OCI-LY1 (cell line): ENCODE results near the gene GIMAP4.

Experiments
- H2AFZ ChIP-seq: fragments of 200-600 bp; sonication (generic), shearing (Covaris generic); 2 replicates; pipeline ENCODE4 v1.6.0; 2014; ENCODE audit warnings: antibody characterized with exemption, mild to moderate bottlenecking, low read length
- H3F3A ChIP-seq: fragments of 200-600 bp; sonication (generic), shearing (Covaris generic); 2 replicates; pipeline ENCODE4 v1.6.0; 2014; ENCODE audit warnings: mild to moderate bottlenecking, antibody characterized with exemption, low read length, moderate library complexity; ENCODE audit not compliant: insufficient read depth
- H3K27ac ChIP-seq: fragments of 200-600 bp; sonication (generic); 2 replicates; pipeline ENCODE4 v1.5.1; 2014; ENCODE audit warnings: low read length, mixed run types, mild to moderate bottlenecking, low read depth; ENCODE audit not compliant: poor library complexity, severe bottlenecking
- H3K27me3 ChIP-seq: fragments of 200-600 bp; sonication (generic); 2 replicates; pipeline ENCODE4 v1.6.0; 2014; ENCODE audit warnings: antibody characterized with exemption, mild to moderate bottlenecking, low read length, moderate library complexity; ENCODE audit not compliant: insufficient read depth
- H3K36me3 ChIP-seq: fragments of 200-600 bp; sonication (generic); 2 replicates; pipeline ENCODE4 v1.6.1; 2014; ENCODE audit warnings: mild to moderate bottlenecking, antibody characterized with exemption, low read length, moderate library complexity, mixed read lengths; ENCODE audit not compliant: insufficient read depth
- H3K4me1 ChIP-seq: fragments of 200-600 bp; sonication (generic); 2 replicates; pipeline ENCODE4 v1.5.1; 2014; ENCODE audit warnings: mild to moderate bottlenecking, low read length, moderate library complexity; ENCODE audit not compliant: insufficient read depth, severe bottlenecking
- H3K4me2 ChIP-seq: fragments of 200-600 bp; sonication (generic), shearing (Covaris generic); 2 replicates; pipeline ENCODE4 v1.6.1; 2014; ENCODE audit warnings: low read length
- H3K4me3 ChIP-seq: fragments of 200-600 bp; sonication (generic); 2 replicates; pipeline ENCODE4 v1.5.1; 2014; ENCODE audit warnings: low read length, low read depth, mild to moderate bottlenecking, mixed read lengths; ENCODE audit not compliant: poor library complexity, severe bottlenecking
- H3K79me2 ChIP-seq: fragments of 200-600 bp; shearing (Covaris generic); 2 replicates; pipeline ENCODE4 v1.6.1; 2016; ENCODE audit warnings: mixed run types, low read length, mixed read lengths; ENCODE audit not compliant: insufficient read depth
- H3K9ac ChIP-seq: fragments of 200-600 bp; sonication (generic), shearing (Covaris generic); 2 replicates; pipeline ENCODE4 v1.6.1; 2014; ENCODE audit warnings: mild to moderate bottlenecking, low read length, mixed read lengths
- H3K9me2 ChIP-seq: fragments of 200-600 bp; sonication (generic), shearing (Covaris generic); 2 replicates; pipeline ENCODE4 v1.6.1; 2014; ENCODE audit warnings: low read depth, mild to moderate bottlenecking, low read length, mixed read lengths
- H3K9me3 ChIP-seq: fragments of 200-600 bp; shearing (Covaris generic); 2 replicates; pipeline ENCODE4 v1.6.1; 2014; ENCODE audit warnings: low read length, mixed read lengths
- H4K20me1 ChIP-seq: fragments of 200-600 bp; sonication (generic), shearing (Covaris generic); 2 replicates; pipeline ENCODE4 v1.6.0; 2016; ENCODE audit warnings: mild to moderate bottlenecking, low read length; ENCODE audit not compliant: insufficient read depth
- CTCF ChIP-seq: fragments of 200-600 bp; sonication (generic), shearing (Covaris generic); IDR thresholded peaks from 2 replicates; pipeline ENCODE4 v1.5.1; 2017; ENCODE audit warnings: mild to moderate bottlenecking, antibody characterized with exemption, low read length, moderate library complexity, mixed read lengths
- EZH2 ChIP-seq: fragments of 200-600 bp; sonication (generic), shearing (Covaris generic); IDR thresholded peaks from 2 replicates; pipeline ENCODE4 v1.8.0; 2017; ENCODE audit warnings: borderline replicate concordance, mixed run types, mild to moderate bottlenecking, antibody characterized with exemption, low read length, moderate library complexity, mixed read lengths

Gene GIMAP4

GRCh38 chr7:150620617-150621371 lies 53.6 kb downstream of the GIMAP4 start:
- no peaks in the 10 kb centered on the region for H3K4me1 ChIP-seq
- TF ChIP-seq EZH2 (no peak), CTCF (no peak)
- H3K9ac ChIP-seq: no peak overlapping the region
- no peaks in the 10 kb centered on the region for H3K79me2 ChIP-seq
- no peaks in the 10 kb centered on the region for H3K27me3 ChIP-seq
- H3K9me3 ChIP-seq: no peaks in the 10 kb centered on the region
- no peaks in the 10 kb centered on the region for H3F3A ChIP-seq
- no peaks in the 10 kb centered on the region for H3K36me3 ChIP-seq
- no peak overlapping the region for H3K27ac ChIP-seq
- no peaks in the 10 kb centered on the region for H4K20me1 ChIP-seq
- H2AFZ ChIP-seq: no peak overlapping the region
- no peaks in the 10 kb centered on the region for H3K9me2 ChIP-seq
- no peak overlapping the region for H3K4me3 ChIP-seq
- no peak overlapping the region for H3K4me2 ChIP-seq

GRCh38 chr7:150621376-150621775 lies 54.2 kb downstream of the GIMAP4 start:
- no peaks in the 10 kb centered on the region for H3K9me2 ChIP-seq
- H2AFZ ChIP-seq: no peak overlapping the region
- no peak overlapping the region for H3K4me3 ChIP-seq
- H3K36me3 ChIP-seq: no peaks in the 10 kb centered on the region
- no peak overlapping the region for H3K4me2 ChIP-seq
- H3F3A ChIP-seq: no peaks in the 10 kb centered on the region
- H3K27me3 ChIP-seq: no peaks in the 10 kb centered on the region
- H3K27ac ChIP-seq: no peak overlapping the region
- no peak overlapping the region for H3K9ac ChIP-seq
- no peaks in the 10 kb centered on the region for H4K20me1 ChIP-seq
- H3K79me2 ChIP-seq: no peaks in the 10 kb centered on the region
- H3K9me3 ChIP-seq: no peaks in the 10 kb centered on the region
- no peaks in the 10 kb centered on the region for H3K4me1 ChIP-seq
- no peak for TF ChIP-seq EZH2
- no peak for TF ChIP-seq CTCF
